Measurements from ENCODE around the gene HBP1.

- TF ChIP-seq EZH2phosphoT487 (IDR thresholded peaks at IDR 0.05; ENCODE audit: borderline replicate concordance, low read depth, low read length) (no peak), CTCF (conservative IDR thresholded peaks at IDR 0.05; ENCODE audit: low read length) (no peak)
Measured at GRCh38 chr7:107242267-107242666, 73.5 kb downstream of the HBP1 start.

Data from OCI-LY7 (cell line).